Fibroblast of lung (primary cell): ENCODE measurements around the gene CEP250. TPM values are rescaled to one million over a fixed set of nuclear protein-coding genes. Genes with fewer than 3 reads are reported as not detected.
"Not testable (repeated sequence)": the region's sequence is repeated elsewhere in the genome, so short reads cannot be mapped to it uniquely, and the experiment has no call there.

ENCODE experiments used
- DNase-seq, 2 donors: peaks; one replicate each; pipeline versions ENCODE4 v3.0.0 to v3.0.0-alpha.2; 2010; ENCODE audit warnings: low read depth in 2 of 2
- H2AFZ ChIP-seq: 2 replicates; pipeline ENCODE4 v1.5.1; 2012; ENCODE audit warnings: low read length, control low read depth, inconsistent platforms
- H3K27ac ChIP-seq: 2 replicates; pipeline ENCODE4 v1.5.1; 2011; ENCODE audit warnings: low read length, control low read depth; ENCODE audit not compliant: insufficient read depth
- H3K27me3 ChIP-seq: 2 replicates; pipeline ENCODE4 v1.5.1; 2011; ENCODE audit warnings: mild to moderate bottlenecking, low read length; ENCODE audit not compliant: control insufficient read depth, insufficient read depth
- H3K36me3 ChIP-seq: 2 replicates; pipeline ENCODE4 v1.5.1; 2011; ENCODE audit warnings: low read length; ENCODE audit not compliant: control insufficient read depth, insufficient read depth
- H3K4me1 ChIP-seq: 2 replicates; pipeline ENCODE4 v1.5.1; 2011; ENCODE audit warnings: low read length; ENCODE audit not compliant: control insufficient read depth, insufficient read depth; ENCODE audit errors: extremely low read depth
- H3K4me2 ChIP-seq: 2 replicates; pipeline ENCODE4 v1.5.1; 2011; ENCODE audit warnings: low read length, control low read depth; ENCODE audit not compliant: insufficient read depth; ENCODE audit errors: extremely low read depth
- H3K4me3 ChIP-seq, 4 experiments: fragments of 200-600 bp in 1 of 4; sonication (generic) in 1 of 4; replicated peaks in 1 of 4; 2 replicates each; pipeline ENCODE4 v1.5.1; 2011 to 2016; ENCODE audit warnings: low read length in 4 of 4, low read depth in 3 of 4, mild to moderate bottlenecking in 3 of 4, control low read depth in 2 of 4, inconsistent platforms in 1 of 4, mixed read lengths in 1 of 4; ENCODE audit not compliant: insufficient read depth in 1 of 4; ENCODE audit errors: control extremely low read depth in 1 of 4
- H3K79me2 ChIP-seq: 2 replicates; pipeline ENCODE4 v1.5.1; 2012; ENCODE audit warnings: mild to moderate bottlenecking, low read length, inconsistent platforms; ENCODE audit not compliant: control insufficient read depth, insufficient read depth
- H3K9ac ChIP-seq: 2 replicates; pipeline ENCODE4 v1.5.1; 2011; ENCODE audit warnings: mild to moderate bottlenecking, low read length, control low read depth; ENCODE audit not compliant: insufficient read depth
- H3K9me3 ChIP-seq: 2 replicates; pipeline ENCODE4 v1.5.1; 2012; ENCODE audit warnings: low read depth, low read length; ENCODE audit not compliant: control insufficient read depth, insufficient read depth
- H4K20me1 ChIP-seq: 2 replicates; pipeline ENCODE4 v1.5.1; 2011; ENCODE audit warnings: low read length; ENCODE audit not compliant: control insufficient read depth, insufficient read depth; ENCODE audit errors: extremely low read depth
- EZH2 ChIP-seq: IDR thresholded peaks from 2 replicates; pipeline ENCODE4 v1.5.1; 2012; ENCODE audit warnings: low read length, control low read depth, mild to moderate bottlenecking; ENCODE audit errors: missing control alignments
- polyA plus RNA-seq, 2 donors: library from polyadenylated mRNA; depleted of rRNA in 1 of 2; stranded (reverse) in 1 of 2; unstranded in 1 of 2; fragments of >200 nt; gene quantifications; 2 replicates each; pipeline ENCODE4 v1.2.1, GENCODE V29; 2011 to 2012; ENCODE audit warnings: missing spikeins in 1 of 2
- total RNA-seq: library from RNA; depleted of rRNA; stranded (reverse); fragments of >200 nt; gene quantifications from 2 replicates; pipeline ENCODE4 v1.2.1, GENCODE V29; 2014
- TF ChIP-seq, protein P1 (sequence below), 2 donors: IDR thresholded peaks in 1 of 2; conservative IDR thresholded peaks in 1 of 2; 1 replicate in 1 of 2; 2 replicates in 1 of 2; pipeline ENCODE4 v1.5.1; 2011 to 2012; ENCODE audit warnings: low read length in 2 of 2, control low read depth in 1 of 2, inconsistent platforms in 1 of 2, low read depth in 1 of 2, mild to moderate bottlenecking in 1 of 2

Gene CEP250
- total and polyA plus RNA-seq, 2 donors (not counting 1 experiment from before 2014, with no cell fraction given), result 11.3 to 45.9 TPM

DNA sequence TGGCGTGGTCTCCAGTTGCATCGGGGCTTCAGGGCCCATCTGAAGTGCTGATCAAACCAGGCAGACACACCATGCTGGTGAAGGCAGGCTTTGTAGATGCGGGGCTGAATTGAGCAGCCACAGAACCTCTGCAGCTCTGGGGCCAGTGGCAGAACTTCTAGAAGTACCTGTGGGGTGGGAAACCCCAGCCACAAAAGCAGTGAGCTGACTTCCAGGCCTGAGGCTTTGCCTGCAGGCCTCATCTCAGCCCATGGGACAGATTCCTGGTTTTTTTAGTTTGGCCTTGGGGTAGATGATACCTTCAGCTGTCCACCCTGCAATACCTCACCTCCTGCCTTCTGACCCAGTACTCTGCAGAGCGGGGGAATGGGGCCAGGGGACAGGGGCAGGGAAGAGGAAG lies 59.9 kb downstream of the CEP250 start:
- no peaks in the 10 kb centered on the region for H3K36me3 ChIP-seq
- no peaks in the 10 kb centered on the region for H3K9me3 ChIP-seq
- no peak overlapping the region for H3K27ac ChIP-seq
- H4K20me1 ChIP-seq, result no peaks in the 10 kb centered on the region
- no peak overlapping the region for H3K9ac ChIP-seq
- H3K27me3 ChIP-seq, result no peaks in the 10 kb centered on the region
- no peak overlapping the region for H3K4me2 ChIP-seq
- TF ChIP-seq, protein P1, sequence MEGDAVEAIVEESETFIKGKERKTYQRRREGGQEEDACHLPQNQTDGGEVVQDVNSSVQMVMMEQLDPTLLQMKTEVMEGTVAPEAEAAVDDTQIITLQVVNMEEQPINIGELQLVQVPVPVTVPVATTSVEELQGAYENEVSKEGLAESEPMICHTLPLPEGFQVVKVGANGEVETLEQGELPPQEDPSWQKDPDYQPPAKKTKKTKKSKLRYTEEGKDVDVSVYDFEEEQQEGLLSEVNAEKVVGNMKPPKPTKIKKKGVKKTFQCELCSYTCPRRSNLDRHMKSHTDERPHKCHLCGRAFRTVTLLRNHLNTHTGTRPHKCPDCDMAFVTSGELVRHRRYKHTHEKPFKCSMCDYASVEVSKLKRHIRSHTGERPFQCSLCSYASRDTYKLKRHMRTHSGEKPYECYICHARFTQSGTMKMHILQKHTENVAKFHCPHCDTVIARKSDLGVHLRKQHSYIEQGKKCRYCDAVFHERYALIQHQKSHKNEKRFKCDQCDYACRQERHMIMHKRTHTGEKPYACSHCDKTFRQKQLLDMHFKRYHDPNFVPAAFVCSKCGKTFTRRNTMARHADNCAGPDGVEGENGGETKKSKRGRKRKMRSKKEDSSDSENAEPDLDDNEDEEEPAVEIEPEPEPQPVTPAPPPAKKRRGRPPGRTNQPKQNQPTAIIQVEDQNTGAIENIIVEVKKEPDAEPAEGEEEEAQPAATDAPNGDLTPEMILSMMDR (conservative IDR thresholded peaks at IDR 0.05 in 1 of 2, IDR thresholded peaks at IDR 0.05 in 1 of 2; ENCODE audit: low read depth in 1 of 2, low read length in 2 of 2), result no peak
- TF ChIP-seq EZH2, result no peak
- no peak overlapping the region for H3K4me3 ChIP-seq
- H3K4me1 ChIP-seq, result peaks cover 10% of the 10 kb centered on the region
- no peak overlapping the region for H2AFZ ChIP-seq
- DNase-seq, result no peak
- H3K79me2 ChIP-seq, result no peaks in the 10 kb centered on the region

DNA sequence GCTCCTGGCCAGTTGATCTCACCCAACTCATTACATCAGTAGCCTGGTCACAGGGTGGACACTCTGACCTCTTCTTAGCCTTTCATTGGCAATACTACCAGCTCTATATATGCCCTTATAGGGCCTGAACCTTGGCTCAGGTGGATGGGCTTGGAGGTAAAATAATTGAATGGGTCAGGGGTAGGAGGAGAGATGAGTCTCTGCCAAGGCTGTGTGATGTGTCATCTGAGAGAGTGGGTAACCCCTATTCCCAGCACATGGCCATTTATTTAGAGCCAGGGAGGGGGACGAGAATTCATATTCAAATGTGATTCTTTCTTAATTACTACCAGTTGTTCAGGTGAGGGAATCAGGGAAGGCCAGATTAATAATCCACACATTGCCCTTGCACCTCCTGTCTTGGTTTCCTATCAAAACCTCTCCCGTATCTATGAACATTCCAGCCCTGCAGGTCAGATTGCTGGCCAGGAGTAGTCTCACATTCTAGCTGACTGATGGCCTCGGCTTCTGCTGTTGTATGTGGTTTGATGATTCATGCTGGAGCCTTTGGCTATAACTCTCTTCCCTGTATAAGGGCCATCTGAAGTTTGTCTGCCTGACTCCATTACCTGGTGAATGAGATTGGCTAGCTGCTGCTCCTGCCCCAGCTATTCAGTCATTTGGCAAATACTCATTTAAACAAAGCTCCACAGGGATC lies 60.7 kb downstream of the CEP250 start:
- no peaks in the 10 kb centered on the region for H3K36me3 ChIP-seq

DNA sequence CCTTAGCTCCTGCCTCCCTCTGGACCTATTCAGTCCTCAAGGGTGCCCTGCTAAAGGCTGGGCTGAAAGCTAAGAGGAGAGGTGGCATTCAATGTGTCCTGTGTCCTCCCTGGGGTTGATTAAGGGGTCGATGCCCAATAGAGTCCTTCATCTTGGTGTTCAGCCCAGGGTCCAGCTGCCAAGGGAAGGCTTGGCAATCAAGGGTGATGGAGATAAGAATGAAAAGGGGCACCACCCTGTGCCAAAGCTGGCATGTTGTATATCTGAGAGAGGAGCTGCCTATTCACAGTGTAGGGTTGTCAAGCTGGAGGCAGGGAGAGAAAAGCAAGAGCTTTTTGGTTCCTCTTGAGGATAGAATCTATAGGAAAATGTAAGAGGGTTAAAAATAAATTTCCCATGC lies 61.7 kb downstream of the CEP250 start:
- Histone ChIP-seq H3K27ac (no peak overlapping the region), H3K9ac (no peak overlapping the region), H3K4me2 (no peak overlapping the region), H3K4me3 (no peak overlapping the region), H3K9me3 (no peaks in the 10 kb centered on the region), H3K27me3 (no peaks in the 10 kb centered on the region), H4K20me1 (no peaks in the 10 kb centered on the region), H2AFZ (no peak overlapping the region), H3K4me1 (peaks cover 10% of the 10 kb centered on the region), H3K79me2 (no peaks in the 10 kb centered on the region), H3K36me3 (no peaks in the 10 kb centered on the region)
- DNase-seq, result no peak
- TF ChIP-seq EZH2, result no peak
- TF ChIP-seq, protein P1 (conservative IDR thresholded peaks at IDR 0.05 in 1 of 2, IDR thresholded peaks at IDR 0.05 in 1 of 2; ENCODE audit: low read depth in 1 of 2, low read length in 2 of 2), result no peak

More for the DNA sequence above, 60.7 kb downstream of the CEP250 start:
- Histone ChIP-seq H3K27ac (no peak overlapping the region), H3K4me2 (peak overlapping the region; percentile 16), H3K79me2 (no peaks in the 10 kb centered on the region), H3K4me3 (no peak overlapping the region), H3K27me3 (no peaks in the 10 kb centered on the region), H3K4me1 (peaks cover 10% of the 10 kb centered on the region), H2AFZ (no peak overlapping the region), H3K9me3 (no peaks in the 10 kb centered on the region), H3K9ac (no peak overlapping the region), H4K20me1 (no peaks in the 10 kb centered on the region)
- peak; percentile 72 to 94 for DNase-seq
- TF ChIP-seq, protein P1 (conservative IDR thresholded peaks at IDR 0.05 in 1 of 2, IDR thresholded peaks at IDR 0.05 in 1 of 2; ENCODE audit: low read depth in 1 of 2, low read length in 2 of 2), result no peak
- TF ChIP-seq EZH2, result no peak

DNA sequence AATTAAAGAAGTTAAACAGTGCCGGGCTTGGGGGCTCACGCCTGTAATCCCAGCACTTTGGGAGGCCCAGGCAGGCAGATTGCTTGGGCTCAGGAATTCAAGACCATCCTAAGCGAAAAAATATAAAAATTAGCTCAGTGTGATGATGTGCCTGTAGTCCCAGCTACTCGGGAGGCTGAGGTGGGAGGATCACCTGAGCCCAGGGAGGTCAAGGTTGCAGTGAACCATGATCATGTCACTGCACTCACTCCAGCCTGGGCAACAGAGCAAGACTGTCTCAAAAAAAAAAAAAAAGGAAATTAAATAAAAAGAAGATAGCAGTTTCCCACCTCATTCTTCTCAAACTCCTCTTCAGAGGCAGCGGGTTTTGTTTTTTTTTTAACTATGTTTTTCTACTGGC lies 62.4 kb downstream of the CEP250 start:
- not testable (repeated sequence) for H3K4me3 ChIP-seq, H3K4me1 ChIP-seq, H3K79me2 ChIP-seq, H3K4me2 ChIP-seq, H2AFZ ChIP-seq, H3K36me3 ChIP-seq, H3K27me3 ChIP-seq, DNase-seq, H3K9me3 ChIP-seq, H3K27ac ChIP-seq, H4K20me1 ChIP-seq, H3K9ac ChIP-seq
